GM20000 (cell line): ENCODE measurements around the gene C11orf86.
"Not testable (repeated sequence)": the region's sequence is repeated elsewhere in the genome, so short reads cannot be mapped to it uniquely, and the experiment has no call there.

Experiments
- DNase-seq: peaks from one replicate; pipeline ENCODE4 v3.0.0; 2012; ENCODE audit warnings: low spot score
- TF ChIP-seq, protein P1 (sequence below): IDR thresholded peaks from 2 replicates; pipeline ENCODE4 v1.5.1; 2012; ENCODE audit warnings: mild to moderate bottlenecking, control low read depth; ENCODE audit errors: extremely low read depth, missing control alignments

C11orf86 gene

DNA sequence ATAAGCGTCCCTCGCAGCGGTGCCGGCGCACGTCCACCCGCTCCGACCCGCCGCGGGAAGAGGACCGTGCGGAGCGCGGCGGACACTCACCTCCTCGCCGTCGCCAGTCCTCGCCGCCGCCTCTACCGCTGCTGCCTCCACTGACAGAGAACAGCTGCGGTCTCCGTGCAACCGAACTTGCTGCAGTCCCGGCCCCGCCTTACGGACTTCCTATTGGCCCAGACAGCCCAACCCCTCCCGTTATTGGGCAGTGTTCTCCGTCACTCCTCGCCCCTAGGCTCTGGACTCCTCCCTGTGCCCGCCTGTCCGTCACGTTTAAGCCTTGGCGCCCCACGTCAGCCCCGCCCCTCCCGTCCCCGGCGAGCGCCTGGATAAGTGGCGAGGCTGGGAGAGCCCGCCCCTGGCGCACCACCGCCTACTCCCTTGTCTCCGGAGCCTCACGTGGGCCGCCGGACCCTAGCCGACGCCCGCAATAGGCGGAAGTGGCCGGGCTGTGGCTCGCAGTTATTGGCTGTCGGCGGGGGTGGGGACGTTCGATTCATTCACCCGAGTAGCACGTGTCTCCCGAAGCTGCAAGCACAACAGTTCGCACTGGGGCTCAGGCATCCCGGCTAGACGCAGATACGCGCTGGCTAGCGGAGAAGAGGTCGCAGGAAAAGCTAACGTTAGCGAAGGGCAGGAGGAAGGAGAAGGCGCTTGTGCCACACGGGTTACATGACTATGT lies 16.7 kb upstream of the C11orf86 start, which contains the start of gene PC:
PC (minus strand) TSS at position 152 of the 724 bp plus-strand sequence. CDS start 86,224 bp downstream, outside the sequence.
- peak; percentile 97 for DNase-seq
- TF ChIP-seq, protein P1, sequence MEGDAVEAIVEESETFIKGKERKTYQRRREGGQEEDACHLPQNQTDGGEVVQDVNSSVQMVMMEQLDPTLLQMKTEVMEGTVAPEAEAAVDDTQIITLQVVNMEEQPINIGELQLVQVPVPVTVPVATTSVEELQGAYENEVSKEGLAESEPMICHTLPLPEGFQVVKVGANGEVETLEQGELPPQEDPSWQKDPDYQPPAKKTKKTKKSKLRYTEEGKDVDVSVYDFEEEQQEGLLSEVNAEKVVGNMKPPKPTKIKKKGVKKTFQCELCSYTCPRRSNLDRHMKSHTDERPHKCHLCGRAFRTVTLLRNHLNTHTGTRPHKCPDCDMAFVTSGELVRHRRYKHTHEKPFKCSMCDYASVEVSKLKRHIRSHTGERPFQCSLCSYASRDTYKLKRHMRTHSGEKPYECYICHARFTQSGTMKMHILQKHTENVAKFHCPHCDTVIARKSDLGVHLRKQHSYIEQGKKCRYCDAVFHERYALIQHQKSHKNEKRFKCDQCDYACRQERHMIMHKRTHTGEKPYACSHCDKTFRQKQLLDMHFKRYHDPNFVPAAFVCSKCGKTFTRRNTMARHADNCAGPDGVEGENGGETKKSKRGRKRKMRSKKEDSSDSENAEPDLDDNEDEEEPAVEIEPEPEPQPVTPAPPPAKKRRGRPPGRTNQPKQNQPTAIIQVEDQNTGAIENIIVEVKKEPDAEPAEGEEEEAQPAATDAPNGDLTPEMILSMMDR: no peak

DNA sequence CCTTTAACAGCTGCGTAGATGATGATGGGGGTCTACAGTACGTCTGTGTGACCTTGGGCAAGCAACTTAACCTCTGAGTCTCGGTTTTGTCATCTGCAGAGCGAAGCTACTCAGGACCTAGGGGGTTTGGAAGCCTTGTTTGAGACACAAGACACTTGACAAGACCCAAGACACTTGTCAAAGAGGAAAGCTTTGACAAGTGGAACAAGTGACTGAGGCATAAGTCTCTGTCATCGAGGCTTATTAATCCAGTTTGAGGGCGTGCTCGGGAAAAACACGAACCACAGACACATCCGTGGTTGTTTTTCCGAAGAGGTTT lies 16.2 kb upstream of the C11orf86 start:
- TF ChIP-seq, protein P1: no peak
- DNase-seq: peak; percentile 32

DNA sequence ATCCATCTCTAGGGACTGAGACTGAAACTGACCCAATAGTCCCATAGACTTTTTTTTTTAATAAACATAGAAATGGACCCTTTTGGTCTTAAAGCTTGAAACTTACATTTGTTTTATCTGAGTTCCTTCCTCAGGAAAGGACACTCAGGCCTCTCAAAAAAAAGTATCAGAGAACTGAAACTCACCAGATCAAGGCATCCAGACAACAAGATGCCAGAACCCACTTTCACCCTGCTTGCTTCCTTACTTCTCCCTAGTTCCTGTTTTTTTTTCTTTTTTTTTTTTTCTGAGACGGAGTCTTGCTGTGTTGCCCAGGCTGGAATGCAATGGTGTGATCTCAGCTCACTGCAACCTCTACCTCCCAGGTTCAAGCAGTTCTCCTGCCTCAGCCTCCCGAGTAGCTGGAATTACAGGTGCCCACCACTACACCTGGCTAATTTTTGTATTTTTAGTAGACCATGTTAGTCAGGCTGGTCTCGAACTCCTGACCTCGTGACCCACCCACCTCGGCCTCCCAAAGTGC lies 13.4 kb upstream of the C11orf86 start:
- DNase-seq: not testable (repeated sequence)

DNA sequence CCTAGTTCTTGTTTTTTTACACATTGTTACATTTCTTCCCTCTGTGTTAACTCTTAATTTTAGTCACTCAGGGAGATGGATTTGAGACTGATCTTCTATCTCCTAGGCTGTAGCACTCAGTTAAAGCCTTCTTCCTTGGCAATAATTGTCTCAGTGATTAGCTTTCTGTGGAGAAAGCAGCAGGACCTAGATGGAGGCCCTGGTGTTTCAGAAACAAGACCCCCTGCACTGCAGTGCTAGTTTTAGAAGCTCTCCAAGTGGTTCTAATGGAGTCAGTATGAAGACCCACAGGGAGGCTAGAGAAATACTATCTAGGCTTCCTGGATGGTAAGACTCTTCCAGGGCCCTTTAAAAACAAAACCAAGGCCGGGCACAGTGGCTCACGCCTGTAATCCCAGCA lies 12.9 kb upstream of the C11orf86 start:
- TF ChIP-seq, protein P1: no peak
- no peak for DNase-seq

DNA sequence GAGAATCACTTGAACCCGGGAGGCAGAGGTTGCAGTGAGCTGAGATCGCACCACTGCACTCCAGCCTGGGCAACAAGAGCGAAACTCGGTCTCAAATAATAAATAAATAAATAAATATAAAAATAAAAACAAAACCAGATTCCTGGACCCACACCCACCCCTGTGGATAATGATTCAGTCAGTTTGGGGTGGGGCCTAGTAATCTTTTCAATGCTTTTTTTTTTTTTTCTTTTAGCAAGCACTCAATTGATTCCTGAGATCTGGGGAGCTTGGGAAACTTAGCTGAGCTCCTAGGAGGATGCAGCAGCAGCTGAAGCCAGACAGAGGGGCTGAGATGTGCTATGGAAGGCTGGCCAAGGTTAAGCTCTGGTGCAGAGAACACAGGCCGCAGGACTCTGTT lies 12.3 kb upstream of the C11orf86 start:
- DNase-seq: no peak
- TF ChIP-seq, protein P1: no peak

DNA sequence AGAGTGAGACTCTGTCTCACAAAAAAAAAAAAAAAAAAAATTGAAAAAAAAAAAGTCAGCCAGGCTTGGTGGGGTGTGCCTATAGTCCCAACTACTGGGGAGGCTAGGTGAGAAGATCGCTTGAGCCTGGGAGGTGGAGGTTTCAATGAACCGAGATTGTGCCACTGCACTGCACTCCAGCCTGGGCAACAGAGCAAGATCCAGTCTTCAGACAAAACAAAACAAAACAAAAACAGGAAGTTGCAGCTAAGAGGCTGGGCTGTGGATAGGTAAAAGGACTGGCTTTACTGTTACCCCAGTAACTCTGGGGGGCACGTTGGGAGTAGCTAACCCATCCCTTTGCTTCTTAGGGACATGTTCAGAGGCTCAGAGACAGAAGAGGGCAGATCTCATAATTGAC lies 10.6 kb upstream of the C11orf86 start:
- TF ChIP-seq, protein P1: no peak
- no peak for DNase-seq

DNA sequence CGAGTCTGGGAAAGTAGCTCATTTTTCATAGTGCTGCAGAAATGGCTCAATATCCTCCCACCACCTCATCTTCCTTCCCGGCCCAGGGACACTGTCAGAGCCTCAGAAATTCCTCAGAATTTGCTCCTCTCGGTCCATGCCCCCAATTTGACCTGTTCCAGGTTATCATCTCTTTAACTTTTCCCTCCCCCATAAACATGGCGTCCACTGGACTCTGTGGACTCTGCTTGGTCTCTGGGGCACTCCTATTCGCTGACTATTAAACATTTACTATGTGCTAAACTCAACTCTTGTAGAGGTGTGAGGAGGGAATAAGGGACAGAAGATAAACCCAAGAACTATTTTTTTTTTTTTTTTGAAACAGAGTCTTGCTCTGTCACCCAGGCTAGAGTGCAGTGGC lies 8.8 kb upstream of the C11orf86 start:
- TF ChIP-seq, protein P1: no peak
- no peak for DNase-seq
